ENCODE measurements around the gene PRUNE2.

Gene PRUNE2

GRCh38 chr9:76766126-76766525, 139.8 kb downstream of the PRUNE2 start:
- H3K4me1 ChIP-seq (ENCODE audit: control insufficient read depth in 1 of 2, insufficient read depth in 1 of 2, low read depth in 1 of 2, low read length in 1 of 2), result no peaks in the 10 kb centered on the region
- TF ChIP-seq, protein P1, sequence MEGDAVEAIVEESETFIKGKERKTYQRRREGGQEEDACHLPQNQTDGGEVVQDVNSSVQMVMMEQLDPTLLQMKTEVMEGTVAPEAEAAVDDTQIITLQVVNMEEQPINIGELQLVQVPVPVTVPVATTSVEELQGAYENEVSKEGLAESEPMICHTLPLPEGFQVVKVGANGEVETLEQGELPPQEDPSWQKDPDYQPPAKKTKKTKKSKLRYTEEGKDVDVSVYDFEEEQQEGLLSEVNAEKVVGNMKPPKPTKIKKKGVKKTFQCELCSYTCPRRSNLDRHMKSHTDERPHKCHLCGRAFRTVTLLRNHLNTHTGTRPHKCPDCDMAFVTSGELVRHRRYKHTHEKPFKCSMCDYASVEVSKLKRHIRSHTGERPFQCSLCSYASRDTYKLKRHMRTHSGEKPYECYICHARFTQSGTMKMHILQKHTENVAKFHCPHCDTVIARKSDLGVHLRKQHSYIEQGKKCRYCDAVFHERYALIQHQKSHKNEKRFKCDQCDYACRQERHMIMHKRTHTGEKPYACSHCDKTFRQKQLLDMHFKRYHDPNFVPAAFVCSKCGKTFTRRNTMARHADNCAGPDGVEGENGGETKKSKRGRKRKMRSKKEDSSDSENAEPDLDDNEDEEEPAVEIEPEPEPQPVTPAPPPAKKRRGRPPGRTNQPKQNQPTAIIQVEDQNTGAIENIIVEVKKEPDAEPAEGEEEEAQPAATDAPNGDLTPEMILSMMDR (IDR thresholded peaks at IDR 0.05), result no peak
- no peaks in the 10 kb centered on the region for H3K9me3 ChIP-seq
- H3K27ac ChIP-seq, result no peak overlapping the region
- no peaks in the 10 kb centered on the region for H3K36me3 ChIP-seq
- H3K27me3 ChIP-seq, result peaks cover 3% of the 10 kb centered on the region
- H3K4me3 ChIP-seq (ENCODE audit: low read depth in 1 of 2, low read length in 1 of 2), result no peak overlapping the region

DNA sequence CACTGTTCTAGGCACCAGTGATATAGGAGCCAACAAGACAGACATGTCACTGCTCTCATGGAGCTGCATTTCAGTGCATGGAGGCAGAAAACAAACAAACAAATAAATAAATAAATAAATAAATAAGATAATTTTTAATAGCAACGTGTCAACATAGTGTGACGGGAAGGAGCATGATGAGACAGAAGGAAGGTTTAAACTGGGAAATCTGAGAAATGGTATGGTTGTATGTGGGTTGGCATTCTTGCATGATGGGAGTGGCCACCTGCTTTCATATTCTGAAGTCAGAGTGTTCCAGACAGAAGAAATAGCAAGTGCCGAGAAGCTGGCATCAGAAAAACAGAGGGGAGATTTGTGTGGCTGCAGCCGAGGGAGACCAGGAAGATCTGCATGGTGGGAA, 141.8 kb downstream of the PRUNE2 start, which contains the start of gene PCA3:
PCA3 (plus strand) TSS at position 301 of the 400 bp plus-strand sequence.
- no peak within 1 kb of the TSS for H3K4me3 ChIP-seq (ENCODE audit: low read depth in 1 of 2, low read length in 1 of 2)
- TF ChIP-seq, protein P1 (IDR thresholded peaks at IDR 0.05), result no peak

GRCh38 chr9:76761448-76761847, 144.5 kb downstream of the PRUNE2 start:
- H3K9me3 ChIP-seq, result no peaks in the 10 kb centered on the region
- H3K27me3 ChIP-seq, result no peaks in the 10 kb centered on the region
- H3K27ac ChIP-seq, result no peak overlapping the region
- TF ChIP-seq, protein P1 (IDR thresholded peaks at IDR 0.05), result no peak
- no peak overlapping the region for H3K4me3 ChIP-seq (ENCODE audit: low read depth in 1 of 2, low read length in 1 of 2)
- H3K4me1 ChIP-seq (ENCODE audit: control insufficient read depth in 1 of 2, insufficient read depth in 1 of 2, low read depth in 1 of 2, low read length in 1 of 2), result no peaks in the 10 kb centered on the region
- no peaks in the 10 kb centered on the region for H3K36me3 ChIP-seq

More for the DNA sequence above, 141.8 kb downstream of the PRUNE2 start, which contains the start of gene PCA3:
- Histone ChIP-seq H3K9me3 (no peaks in the 10 kb centered on the region), H3K4me1 (ENCODE audit: control insufficient read depth in 1 of 2, insufficient read depth in 1 of 2, low read depth in 1 of 2, low read length in 1 of 2) (no peaks in the 10 kb centered on the region), H3K27ac (no peak within 1 kb of the TSS), H3K36me3 (no peaks in the 10 kb centered on the region), H3K27me3 (no peaks in the 10 kb centered on the region)

- TF ChIP-seq, protein P1 (IDR thresholded peaks at IDR 0.05), result no peak
- Histone ChIP-seq H3K27me3 (no peaks in the 10 kb centered on the region), H3K36me3 (no peaks in the 10 kb centered on the region), H3K27ac (no peak overlapping the region), H3K4me3 (ENCODE audit: low read depth in 1 of 2, low read length in 1 of 2) (no peak overlapping the region), H3K9me3 (no peaks in the 10 kb centered on the region), H3K4me1 (ENCODE audit: control insufficient read depth in 1 of 2, insufficient read depth in 1 of 2, low read depth in 1 of 2, low read length in 1 of 2) (no peaks in the 10 kb centered on the region)
Measured at GRCh38 chr9:76759732-76760131, 146.2 kb downstream of the PRUNE2 start.

GRCh38 chr9:76758476-76758875, 147.4 kb downstream of the PRUNE2 start:
- no peak overlapping the region for H3K4me3 ChIP-seq (ENCODE audit: low read depth in 1 of 2, low read length in 1 of 2)
- no peak overlapping the region for H3K27ac ChIP-seq
- no peaks in the 10 kb centered on the region for H3K4me1 ChIP-seq (ENCODE audit: control insufficient read depth in 1 of 2, insufficient read depth in 1 of 2, low read depth in 1 of 2, low read length in 1 of 2)
- TF ChIP-seq, protein P1 (IDR thresholded peaks at IDR 0.05), result no peak
- no peaks in the 10 kb centered on the region for H3K27me3 ChIP-seq
- H3K9me3 ChIP-seq, result no peaks in the 10 kb centered on the region
- no peaks in the 10 kb centered on the region for H3K36me3 ChIP-seq
